ENCODE data around the gene HOMER1.

DNA sequence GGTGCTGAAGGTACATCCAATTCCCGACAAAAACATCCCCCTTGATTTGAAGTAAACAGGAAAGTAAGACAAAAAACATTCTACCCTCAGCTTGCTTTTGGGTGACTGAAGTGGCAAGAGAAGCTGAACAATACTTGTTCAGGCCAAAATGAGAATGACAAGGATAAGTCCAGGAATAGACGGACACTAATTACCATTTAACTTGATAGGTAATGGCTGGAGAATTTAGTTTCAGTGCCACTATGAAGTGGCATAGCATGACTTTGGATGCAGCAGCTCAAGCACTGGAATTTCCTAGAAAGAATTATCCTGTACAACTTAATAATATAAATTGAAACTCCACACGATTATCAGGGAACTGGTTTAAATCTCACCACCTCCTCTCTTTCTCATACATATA, 49.7 kb downstream of the HOMER1 start:
- TF ChIP-seq POLR2A (IDR thresholded peaks at IDR 0.05), result no peak
- TF ChIP-seq, protein P1, sequence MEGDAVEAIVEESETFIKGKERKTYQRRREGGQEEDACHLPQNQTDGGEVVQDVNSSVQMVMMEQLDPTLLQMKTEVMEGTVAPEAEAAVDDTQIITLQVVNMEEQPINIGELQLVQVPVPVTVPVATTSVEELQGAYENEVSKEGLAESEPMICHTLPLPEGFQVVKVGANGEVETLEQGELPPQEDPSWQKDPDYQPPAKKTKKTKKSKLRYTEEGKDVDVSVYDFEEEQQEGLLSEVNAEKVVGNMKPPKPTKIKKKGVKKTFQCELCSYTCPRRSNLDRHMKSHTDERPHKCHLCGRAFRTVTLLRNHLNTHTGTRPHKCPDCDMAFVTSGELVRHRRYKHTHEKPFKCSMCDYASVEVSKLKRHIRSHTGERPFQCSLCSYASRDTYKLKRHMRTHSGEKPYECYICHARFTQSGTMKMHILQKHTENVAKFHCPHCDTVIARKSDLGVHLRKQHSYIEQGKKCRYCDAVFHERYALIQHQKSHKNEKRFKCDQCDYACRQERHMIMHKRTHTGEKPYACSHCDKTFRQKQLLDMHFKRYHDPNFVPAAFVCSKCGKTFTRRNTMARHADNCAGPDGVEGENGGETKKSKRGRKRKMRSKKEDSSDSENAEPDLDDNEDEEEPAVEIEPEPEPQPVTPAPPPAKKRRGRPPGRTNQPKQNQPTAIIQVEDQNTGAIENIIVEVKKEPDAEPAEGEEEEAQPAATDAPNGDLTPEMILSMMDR (IDR thresholded peaks at IDR 0.05), result no peak
